GM18499 (cell line): ENCODE data around the gene ALX3.

Experiments used
- ATAC-seq: cut with Tn5 transposase; IDR thresholded peaks from one replicate; pipeline ENCODE4 v1.9.1; 2021; ENCODE audit warnings: moderate number of reproducible peaks; ENCODE audit not compliant: insufficient read depth, unreplicated experiment

Gene ALX3

GRCh38 chr1:110067479-110067892, 3.0 kb downstream of the ALX3 start:
- no peak for ATAC-seq

DNA sequence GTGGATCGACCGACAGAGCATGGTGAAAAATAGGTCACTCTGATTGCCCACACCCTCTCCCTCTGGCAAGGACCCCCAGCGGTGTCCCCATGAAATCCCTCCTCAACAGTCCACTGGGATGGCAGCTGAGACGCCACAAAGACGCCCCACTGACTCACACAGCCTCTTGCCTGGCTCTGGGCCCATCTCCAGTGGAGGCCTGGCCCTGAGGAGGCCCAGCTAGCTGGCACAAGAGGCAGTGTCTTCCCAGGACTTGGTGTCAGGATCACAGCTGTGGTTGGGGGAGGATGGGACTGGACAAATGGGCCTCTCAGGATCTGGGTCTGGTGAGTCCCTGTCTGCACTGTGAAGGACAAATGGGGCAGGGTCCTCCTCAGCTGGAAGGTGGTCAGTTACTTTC, 4.6 kb downstream of the ALX3 start:
- ATAC-seq: no peak

GRCh38 chr1:110064576-110065337, 5.7 kb downstream of the ALX3 start:
- ATAC-seq: no peak

DNA sequence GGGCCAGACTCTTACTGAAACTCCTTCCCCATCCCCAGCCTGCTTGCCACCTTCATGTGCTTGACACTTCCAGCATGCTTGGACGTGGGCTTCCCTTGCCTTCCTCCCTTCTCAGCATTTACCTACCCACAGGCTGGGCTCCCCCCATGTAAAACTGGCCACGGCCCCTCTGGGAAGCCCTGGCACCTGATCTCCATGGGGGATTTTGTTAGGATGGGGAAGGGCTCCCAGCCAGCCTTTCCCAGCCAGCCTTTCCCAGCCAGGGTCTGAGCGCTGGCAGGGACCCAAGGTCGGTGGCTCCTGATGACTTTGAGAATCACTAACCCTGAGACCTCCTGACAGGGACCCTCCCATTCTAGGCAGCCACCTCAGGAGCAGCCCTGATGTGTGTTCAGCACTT, 6.7 kb downstream of the ALX3 start:
- ATAC-seq: no peak

- ATAC-seq: no peak
Observed at GRCh38 chr1:110062612-110063011, 7.9 kb downstream of the ALX3 start.

DNA sequence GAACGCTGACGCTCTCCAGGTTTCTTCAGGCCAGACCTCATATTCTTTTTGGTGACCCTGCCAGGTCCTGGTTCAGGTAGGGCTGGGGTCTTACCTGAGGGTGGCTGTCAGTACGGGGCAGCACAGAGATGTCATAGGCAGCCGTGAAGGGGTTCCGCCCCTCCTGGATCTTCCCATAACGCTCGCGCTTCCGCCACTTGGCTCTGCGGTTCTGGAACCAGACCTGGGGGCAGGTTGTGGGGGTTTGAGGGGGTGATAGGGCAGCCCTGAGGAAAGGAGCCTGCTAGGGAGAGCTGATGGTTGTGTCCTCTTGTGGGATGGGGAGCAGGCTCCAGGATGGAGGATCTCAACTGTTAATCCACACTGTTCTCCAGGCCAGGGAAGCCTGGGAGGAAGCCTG, 9.1 kb downstream of the ALX3 start:
- no peak for ATAC-seq

DNA sequence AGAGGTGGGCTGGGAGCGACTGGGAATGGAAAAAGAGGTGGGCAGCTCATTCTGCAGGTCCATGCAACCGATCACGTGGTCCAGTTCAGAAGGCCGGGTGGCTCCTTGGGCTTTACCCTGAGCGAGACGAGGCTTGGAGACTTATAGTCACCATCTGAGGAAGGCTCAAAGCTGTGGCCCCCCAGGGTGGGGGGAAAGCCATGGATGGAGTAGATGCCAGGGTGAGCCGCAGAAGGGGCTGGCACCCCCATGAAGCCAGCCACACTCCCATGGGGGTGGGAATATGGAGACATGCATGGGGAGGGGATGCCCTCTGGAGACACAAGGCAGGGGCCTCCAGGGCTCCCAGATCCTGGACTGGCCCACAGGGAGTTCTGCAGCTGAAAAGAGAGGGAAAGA, 9.8 kb downstream of the ALX3 start:
- no peak for ATAC-seq

GRCh38 chr1:110060034-110060661, 10.3 kb downstream of the ALX3 start:
- ATAC-seq: no peak

DNA sequence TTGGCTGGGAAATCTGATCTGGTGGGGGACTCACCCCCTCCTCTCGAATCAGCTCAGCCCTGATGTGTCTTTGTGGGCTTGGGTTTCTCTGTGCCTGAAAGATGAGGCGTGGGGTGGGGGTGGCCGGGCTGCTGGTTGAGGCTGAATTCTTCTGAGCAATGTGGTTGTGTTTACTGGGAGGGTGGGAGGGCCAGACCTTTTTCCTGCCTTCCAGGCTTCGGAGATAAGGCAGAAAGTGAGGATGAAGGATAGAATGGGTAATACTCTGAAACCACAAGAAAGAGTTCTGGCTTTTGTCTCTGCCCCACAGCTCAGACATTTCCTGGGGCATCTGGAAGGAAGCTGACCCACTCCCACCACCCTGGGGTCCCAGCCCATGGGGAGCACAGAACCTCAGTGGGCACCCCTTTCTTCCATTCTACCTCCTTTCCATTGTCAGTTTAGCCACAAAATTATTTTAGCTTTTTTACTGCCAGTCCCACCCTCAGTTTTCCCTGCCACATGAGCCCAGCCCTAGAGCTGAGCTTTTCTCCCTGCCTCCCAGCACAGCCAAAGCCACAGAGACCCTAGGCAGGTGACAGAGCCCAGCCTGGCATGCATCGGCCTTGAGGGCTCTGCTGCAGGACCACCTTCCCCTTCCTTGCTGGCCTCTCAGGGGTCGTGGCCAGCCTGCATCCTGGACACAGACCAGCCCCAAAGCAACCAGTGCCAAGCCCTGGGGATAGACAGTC, 11.2 kb downstream of the ALX3 start:
- no peak for ATAC-seq

DNA sequence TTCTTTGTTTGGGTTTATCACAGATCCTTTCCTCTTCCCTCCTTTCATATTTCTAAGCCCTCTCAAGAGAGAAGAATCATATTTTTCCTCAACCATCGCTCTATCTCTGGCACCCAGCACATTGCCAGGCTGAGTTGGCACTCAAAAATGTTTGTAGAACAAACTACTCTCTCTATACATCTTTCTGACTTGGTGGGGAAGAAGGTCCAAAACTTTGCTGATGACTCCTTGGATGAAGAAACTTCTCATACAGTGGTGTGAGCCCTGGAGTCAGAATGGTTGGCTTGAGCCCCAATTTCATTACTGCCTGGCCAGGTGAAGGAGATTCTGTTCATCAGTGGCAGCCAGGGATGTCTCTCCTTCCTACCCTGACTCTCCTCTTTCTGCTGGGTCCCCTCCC, 11.9 kb downstream of the ALX3 start:
- no peak for ATAC-seq

GRCh38 chr1:110057963-110058518, 12.4 kb downstream of the ALX3 start:
- ATAC-seq: no peak

DNA sequence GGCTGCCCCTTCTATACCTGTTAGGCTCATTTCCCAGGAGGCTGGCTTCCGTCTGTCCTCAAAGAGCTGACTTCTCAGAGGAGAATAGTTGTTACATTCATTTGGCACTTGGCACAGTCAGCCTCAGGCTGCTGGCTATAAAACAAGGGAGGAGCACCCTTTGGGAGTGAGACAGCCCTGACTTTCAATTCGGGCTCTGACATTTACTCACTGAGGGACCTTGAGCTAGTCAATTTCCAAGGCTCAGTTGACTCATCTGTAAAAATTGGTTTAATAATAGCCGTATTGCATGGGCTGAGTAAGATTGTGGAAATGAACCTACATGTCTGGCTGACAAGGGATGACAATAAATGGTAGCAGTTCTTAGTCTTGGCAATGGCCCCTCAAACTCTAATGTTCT, 13.7 kb downstream of the ALX3 start:
- no peak for ATAC-seq

GRCh38 chr1:110056285-110056683, 14.2 kb downstream of the ALX3 start:
- ATAC-seq: no peak

GRCh38 chr1:110055493-110056284, 14.8 kb downstream of the ALX3 start:
- no peak for ATAC-seq

- ATAC-seq: no peak
Observed at GRCh38 chr1:110053552-110054428, 16.7 kb downstream of the ALX3 start.

GRCh38 chr1:110051262-110051648, 19.2 kb downstream of the ALX3 start:
- ATAC-seq: no peak

GRCh38 chr1:110050602-110051261, 19.7 kb downstream of the ALX3 start:
- no peak for ATAC-seq

GRCh38 chr1:110049801-110050601, 20.5 kb downstream of the ALX3 start:
- ATAC-seq: no peak
